HepG2 (cell line): Measurements from ENCODE around the gene MICAL3. TPM values are rescaled to one million over a fixed set of nuclear protein-coding genes. Genes with fewer than 3 reads are reported as not detected.

Source experiments
- CAMTA2 ChIP-seq: sonication (generic); formaldehyde crosslinking; IDR thresholded peaks from 2 replicates; pipeline ENCODE4 v1.4.0; 2020; ENCODE audit warnings: mild to moderate bottlenecking, missing genetic modification reagents, borderline replicate concordance
- CC2D1A ChIP-seq: sonication (generic); formaldehyde crosslinking; IDR thresholded peaks from 2 replicates; pipeline ENCODE4 v1.8.1; 2023; ENCODE audit warnings: mild to moderate bottlenecking, missing genetic modification reagents
- NCOA1 ChIP-seq: sonication (generic); formaldehyde crosslinking; IDR thresholded peaks from 2 replicates; pipeline ENCODE4 v1.9.0; 2021; ENCODE audit warnings: missing genetic modification reagents
- SALL1 ChIP-seq: sonication (generic); formaldehyde crosslinking; IDR thresholded peaks from 2 replicates; pipeline ENCODE4 v1.8.0; 2022; ENCODE audit warnings: mild to moderate bottlenecking, missing genetic modification reagents
- SRSF9 ChIP-seq: fragments of 200-400 bp; formaldehyde crosslinking; IDR thresholded peaks from 2 replicates; pipeline ENCODE4 v1.6.1; 2018; ENCODE audit warnings: borderline replicate concordance, mild to moderate bottlenecking, low read depth, low read length; ENCODE audit not compliant: insufficient read depth, poor library complexity, severe bottlenecking
- ZBTB7A ChIP-seq: sonication (generic); formaldehyde crosslinking; IDR thresholded peaks from 2 replicates; pipeline ENCODE4 v1.8.0; 2022; ENCODE audit warnings: mild to moderate bottlenecking, missing genetic modification reagents
- ZC3H4 ChIP-seq: sonication (generic); formaldehyde crosslinking; IDR thresholded peaks from 2 replicates; pipeline ENCODE4 v1.4.0; 2020; ENCODE audit warnings: missing genetic modification reagents, borderline replicate concordance
- ZNF709 ChIP-seq: sonication (generic); formaldehyde crosslinking; IDR thresholded peaks from 2 replicates; pipeline ENCODE4 v1.5.0; 2020; ENCODE audit warnings: mild to moderate bottlenecking, missing genetic modification reagents
- ZNF776 ChIP-seq: sonication (generic); formaldehyde crosslinking; IDR thresholded peaks from 2 replicates; pipeline ENCODE4 v1.4.0; 2020; ENCODE audit warnings: mild to moderate bottlenecking, missing genetic modification reagents
- ZNF790 ChIP-seq: sonication (generic); formaldehyde crosslinking; IDR thresholded peaks from 2 replicates; pipeline ENCODE4 v1.8.0; 2022; ENCODE audit warnings: missing genetic modification reagents, mild to moderate bottlenecking, borderline replicate concordance
- ZSCAN31 ChIP-seq: sonication (generic); formaldehyde crosslinking; IDR thresholded peaks from 2 replicates; pipeline ENCODE4 v1.5.0; 2020; ENCODE audit warnings: low read depth, mild to moderate bottlenecking, missing genetic modification reagents
- polyA plus RNA-seq, 8 experiments: library from polyadenylated mRNA; depleted of rRNA in 3 of 8; stranded (reverse) in 7 of 8; unstranded in 1 of 8; fragments of >200 nt; fragmentation: Illumina TruSeq in 4 of 8; extraction: Trizol in 4 of 8; gene quantifications; 2 replicates each; pipeline versions ENCODE4 v1.2.1 to v1.2.3, GENCODE V29; 2011 to 2016; ENCODE audit warnings: low read depth in 4 of 8, missing spikeins in 1 of 8, mixed read lengths in 1 of 8; ENCODE audit not compliant: insufficient read depth in 1 of 8
- total RNA-seq, 5 experiments: library from RNA; depleted of rRNA; stranded (reverse); fragments of >200 nt; fragmentation: Illumina TruSeq; extraction: Trizol; gene quantifications; 2 replicates each; pipeline ENCODE4 v1.2.3, GENCODE V29; 2016; ENCODE audit warnings: low read depth in 1 of 5
- TF ChIP-seq, protein P1 (sequence below): fragments of 450-650 bp; IDR thresholded peaks from 2 replicates; pipeline ENCODE4 v1.6.1; 2016
- TF ChIP-seq, protein P2 (sequence below): sonication (generic); formaldehyde crosslinking; IDR thresholded peaks from 2 replicates; pipeline ENCODE4 v1.4.0; 2020; ENCODE audit warnings: low read depth, mild to moderate bottlenecking, missing genetic modification reagents
- TF ChIP-seq, protein P3 (sequence below): sonication (generic); formaldehyde crosslinking; IDR thresholded peaks from 2 replicates; pipeline ENCODE4 v1.8.0; 2022; ENCODE audit warnings: mild to moderate bottlenecking, missing genetic modification reagents, moderate library complexity
- TF ChIP-seq, protein P4 (sequence below): sonication (generic); formaldehyde crosslinking; IDR thresholded peaks from 2 replicates; pipeline ENCODE4 v1.4.0; 2020; ENCODE audit warnings: missing genetic modification reagents
- TF ChIP-seq, protein P5 (sequence below): sonication (generic); formaldehyde crosslinking; IDR thresholded peaks from 2 replicates; pipeline ENCODE4 v1.8.0; 2022; ENCODE audit warnings: missing genetic modification reagents, mild to moderate bottlenecking, inconsistent platforms, borderline replicate concordance
- TF ChIP-seq, protein P6 (sequence below): sonication (generic); formaldehyde crosslinking; IDR thresholded peaks from 2 replicates; pipeline ENCODE4 v1.4.0; 2020; ENCODE audit warnings: mild to moderate bottlenecking, missing genetic modification reagents
- TF ChIP-seq, protein P7 (sequence below): sonication (generic); formaldehyde crosslinking; IDR thresholded peaks from 2 replicates; pipeline ENCODE4 v1.4.0; 2020; ENCODE audit warnings: mild to moderate bottlenecking, missing genetic modification reagents
- TF ChIP-seq, protein P8 (sequence below): sonication (generic); formaldehyde crosslinking; IDR thresholded peaks from 2 replicates; pipeline ENCODE4 v1.8.0; 2022; ENCODE audit warnings: missing genetic modification reagents, low read depth, mild to moderate bottlenecking, borderline replicate concordance

Gene MICAL3
- total and polyA plus RNA-seq, 2 of the 13 experiments (the other 11 are each of a cell fraction or from before 2014, with no cell fraction given): 5.3 to 12.5 TPM

DNA sequence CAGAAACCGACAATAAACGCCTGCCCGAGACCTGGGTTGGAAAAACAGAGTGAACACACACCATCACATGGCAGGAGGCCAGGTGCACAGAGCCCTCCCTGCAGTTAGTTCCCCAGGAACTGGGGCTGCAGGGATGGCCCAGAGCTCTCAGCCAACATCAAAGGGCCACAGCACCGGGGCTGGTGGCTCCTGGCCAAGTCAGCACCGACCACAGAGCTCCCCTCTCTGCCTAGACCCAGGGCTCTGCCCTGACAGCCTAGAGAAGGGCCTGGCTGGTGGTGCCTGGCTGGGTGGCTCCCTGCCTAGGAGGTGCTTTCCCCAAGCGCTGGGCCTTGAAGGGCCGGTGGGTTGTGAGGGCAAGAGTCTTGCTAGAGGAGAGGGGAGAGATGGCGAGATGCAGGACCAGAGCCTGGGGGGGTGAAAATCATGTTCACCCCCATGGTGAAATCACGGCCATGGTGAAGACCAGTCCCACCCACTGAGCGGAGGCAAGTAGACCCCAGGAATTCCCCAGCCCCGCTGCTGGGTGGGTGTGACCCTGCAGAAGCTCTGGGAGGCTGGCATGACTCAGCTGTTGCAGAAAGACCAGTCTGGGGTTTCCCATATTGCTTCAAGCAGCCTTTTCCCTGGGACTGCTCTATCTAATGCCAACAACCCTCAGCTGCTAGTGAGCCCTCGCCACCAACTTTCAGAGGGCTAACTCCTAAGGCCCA, 242.9 kb downstream of the MICAL3 start (continued):
- TF ChIP-seq CAMTA2 (CRISPR knock-in tag) (no peak), ZNF776 (CRISPR knock-in tag) (no peak), ZNF709 (CRISPR knock-in tag) (peak; percentile 40; the same call in 1 of the 2 replicates), ZBTB7A (CRISPR knock-in tag) (no peak), ZSCAN31 (CRISPR knock-in tag) (peak; percentile 42; the same call in 1 of the 2 replicates), SALL1 (CRISPR knock-in tag) (peak; percentile 62), SRSF9 (no peak), ZNF790 (CRISPR knock-in tag) (peak; percentile 57; the same call in 1 of the 2 replicates), NCOA1 (CRISPR knock-in tag) (no peak), CC2D1A (CRISPR knock-in tag) (no peak), ZC3H4 (no peak)
- TF ChIP-seq, protein P1, sequence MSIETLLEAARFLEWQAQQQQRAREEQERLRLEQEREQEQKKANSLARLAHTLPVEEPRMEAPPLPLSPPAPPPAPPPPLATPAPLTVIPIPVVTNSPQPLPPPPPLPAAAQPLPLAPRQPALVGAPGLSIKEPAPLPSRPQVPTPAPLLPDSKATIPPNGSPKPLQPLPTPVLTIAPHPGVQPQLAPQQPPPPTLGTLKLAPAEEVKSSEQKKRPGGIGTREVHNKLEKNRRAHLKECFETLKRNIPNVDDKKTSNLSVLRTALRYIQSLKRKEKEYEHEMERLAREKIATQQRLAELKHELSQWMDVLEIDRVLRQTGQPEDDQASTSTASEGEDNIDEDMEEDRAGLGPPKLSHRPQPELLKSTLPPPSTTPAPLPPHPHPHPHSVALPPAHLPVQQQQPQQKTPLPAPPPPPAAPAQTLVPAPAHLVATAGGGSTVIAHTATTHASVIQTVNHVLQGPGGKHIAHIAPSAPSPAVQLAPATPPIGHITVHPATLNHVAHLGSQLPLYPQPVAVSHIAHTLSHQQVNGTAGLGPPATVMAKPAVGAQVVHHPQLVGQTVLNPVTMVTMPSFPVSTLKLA: no peak
- TF ChIP-seq, protein P2, sequence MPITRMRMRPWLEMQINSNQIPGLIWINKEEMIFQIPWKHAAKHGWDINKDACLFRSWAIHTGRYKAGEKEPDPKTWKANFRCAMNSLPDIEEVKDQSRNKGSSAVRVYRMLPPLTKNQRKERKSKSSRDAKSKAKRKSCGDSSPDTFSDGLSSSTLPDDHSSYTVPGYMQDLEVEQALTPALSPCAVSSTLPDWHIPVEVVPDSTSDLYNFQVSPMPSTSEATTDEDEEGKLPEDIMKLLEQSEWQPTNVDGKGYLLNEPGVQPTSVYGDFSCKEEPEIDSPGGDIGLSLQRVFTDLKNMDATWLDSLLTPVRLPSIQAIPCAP: no peak
- TF ChIP-seq, protein P3, sequence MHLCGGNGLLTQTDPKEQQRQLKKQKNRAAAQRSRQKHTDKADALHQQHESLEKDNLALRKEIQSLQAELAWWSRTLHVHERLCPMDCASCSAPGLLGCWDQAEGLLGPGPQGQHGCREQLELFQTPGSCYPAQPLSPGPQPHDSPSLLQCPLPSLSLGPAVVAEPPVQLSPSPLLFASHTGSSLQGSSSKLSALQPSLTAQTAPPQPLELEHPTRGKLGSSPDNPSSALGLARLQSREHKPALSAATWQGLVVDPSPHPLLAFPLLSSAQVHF (CRISPR knock-in tag): no peak
- TF ChIP-seq, protein P4, sequence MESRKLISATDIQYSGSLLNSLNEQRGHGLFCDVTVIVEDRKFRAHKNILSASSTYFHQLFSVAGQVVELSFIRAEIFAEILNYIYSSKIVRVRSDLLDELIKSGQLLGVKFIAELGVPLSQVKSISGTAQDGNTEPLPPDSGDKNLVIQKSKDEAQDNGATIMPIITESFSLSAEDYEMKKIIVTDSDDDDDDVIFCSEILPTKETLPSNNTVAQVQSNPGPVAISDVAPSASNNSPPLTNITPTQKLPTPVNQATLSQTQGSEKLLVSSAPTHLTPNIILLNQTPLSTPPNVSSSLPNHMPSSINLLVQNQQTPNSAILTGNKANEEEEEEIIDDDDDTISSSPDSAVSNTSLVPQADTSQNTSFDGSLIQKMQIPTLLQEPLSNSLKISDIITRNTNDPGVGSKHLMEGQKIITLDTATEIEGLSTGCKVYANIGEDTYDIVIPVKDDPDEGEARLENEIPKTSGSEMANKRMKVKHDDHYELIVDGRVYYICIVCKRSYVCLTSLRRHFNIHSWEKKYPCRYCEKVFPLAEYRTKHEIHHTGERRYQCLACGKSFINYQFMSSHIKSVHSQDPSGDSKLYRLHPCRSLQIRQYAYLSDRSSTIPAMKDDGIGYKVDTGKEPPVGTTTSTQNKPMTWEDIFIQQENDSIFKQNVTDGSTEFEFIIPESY: no peak
- TF ChIP-seq, protein P5, sequence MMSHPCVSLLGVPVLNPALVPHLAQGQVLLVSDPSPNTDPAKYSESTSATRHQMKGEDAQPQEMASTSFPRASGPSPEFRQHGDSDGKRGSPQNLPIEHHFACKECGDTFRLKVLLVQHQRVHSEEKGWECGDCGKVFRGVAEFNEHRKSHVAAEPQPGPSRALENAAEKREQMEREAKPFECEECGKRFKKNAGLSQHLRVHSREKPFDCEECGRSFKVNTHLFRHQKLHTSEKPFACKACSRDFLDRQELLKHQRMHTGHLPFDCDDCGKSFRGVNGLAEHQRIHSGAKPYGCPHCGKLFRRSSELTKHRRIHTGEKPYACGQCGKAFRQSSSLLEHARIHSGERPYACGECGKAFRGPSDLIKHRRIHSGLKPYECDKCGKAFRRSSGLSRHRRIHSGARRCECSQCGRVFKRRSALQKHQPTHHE: no peak
- TF ChIP-seq, protein P6, sequence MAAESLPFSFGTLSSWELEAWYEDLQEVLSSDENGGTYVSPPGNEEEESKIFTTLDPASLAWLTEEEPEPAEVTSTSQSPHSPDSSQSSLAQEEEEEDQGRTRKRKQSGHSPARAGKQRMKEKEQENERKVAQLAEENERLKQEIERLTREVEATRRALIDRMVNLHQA (CRISPR knock-in tag): no peak
- TF ChIP-seq, protein P7, sequence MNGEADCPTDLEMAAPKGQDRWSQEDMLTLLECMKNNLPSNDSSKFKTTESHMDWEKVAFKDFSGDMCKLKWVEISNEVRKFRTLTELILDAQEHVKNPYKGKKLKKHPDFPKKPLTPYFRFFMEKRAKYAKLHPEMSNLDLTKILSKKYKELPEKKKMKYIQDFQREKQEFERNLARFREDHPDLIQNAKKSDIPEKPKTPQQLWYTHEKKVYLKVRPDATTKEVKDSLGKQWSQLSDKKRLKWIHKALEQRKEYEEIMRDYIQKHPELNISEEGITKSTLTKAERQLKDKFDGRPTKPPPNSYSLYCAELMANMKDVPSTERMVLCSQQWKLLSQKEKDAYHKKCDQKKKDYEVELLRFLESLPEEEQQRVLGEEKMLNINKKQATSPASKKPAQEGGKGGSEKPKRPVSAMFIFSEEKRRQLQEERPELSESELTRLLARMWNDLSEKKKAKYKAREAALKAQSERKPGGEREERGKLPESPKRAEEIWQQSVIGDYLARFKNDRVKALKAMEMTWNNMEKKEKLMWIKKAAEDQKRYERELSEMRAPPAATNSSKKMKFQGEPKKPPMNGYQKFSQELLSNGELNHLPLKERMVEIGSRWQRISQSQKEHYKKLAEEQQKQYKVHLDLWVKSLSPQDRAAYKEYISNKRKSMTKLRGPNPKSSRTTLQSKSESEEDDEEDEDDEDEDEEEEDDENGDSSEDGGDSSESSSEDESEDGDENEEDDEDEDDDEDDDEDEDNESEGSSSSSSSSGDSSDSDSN: peak; percentile 88
- TF ChIP-seq, protein P8, sequence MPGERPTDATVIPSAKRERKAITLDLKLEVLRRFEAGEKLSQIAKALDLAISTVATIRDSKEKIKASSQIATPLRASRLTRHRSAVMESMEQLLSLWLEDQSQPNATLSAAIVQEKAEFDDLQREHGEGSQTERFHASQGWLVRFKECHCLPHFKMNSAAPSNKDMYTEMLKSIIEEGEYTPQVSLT (CRISPR knock-in tag): no peak
